GM18867 (cell line): ENCODE measurements around the gene PEX7.
"Not testable (repeated sequence)": the region's sequence is repeated elsewhere in the genome, so short reads cannot be mapped to it uniquely, and the experiment has no call there.

Experiments used
- ATAC-seq: cut with Tn5 transposase; IDR thresholded peaks from one replicate; pipeline ENCODE4 v1.9.1; 2021; ENCODE audit warnings: mild to moderate bottlenecking, moderate library complexity; ENCODE audit not compliant: unreplicated experiment

PEX7 gene

DNA sequence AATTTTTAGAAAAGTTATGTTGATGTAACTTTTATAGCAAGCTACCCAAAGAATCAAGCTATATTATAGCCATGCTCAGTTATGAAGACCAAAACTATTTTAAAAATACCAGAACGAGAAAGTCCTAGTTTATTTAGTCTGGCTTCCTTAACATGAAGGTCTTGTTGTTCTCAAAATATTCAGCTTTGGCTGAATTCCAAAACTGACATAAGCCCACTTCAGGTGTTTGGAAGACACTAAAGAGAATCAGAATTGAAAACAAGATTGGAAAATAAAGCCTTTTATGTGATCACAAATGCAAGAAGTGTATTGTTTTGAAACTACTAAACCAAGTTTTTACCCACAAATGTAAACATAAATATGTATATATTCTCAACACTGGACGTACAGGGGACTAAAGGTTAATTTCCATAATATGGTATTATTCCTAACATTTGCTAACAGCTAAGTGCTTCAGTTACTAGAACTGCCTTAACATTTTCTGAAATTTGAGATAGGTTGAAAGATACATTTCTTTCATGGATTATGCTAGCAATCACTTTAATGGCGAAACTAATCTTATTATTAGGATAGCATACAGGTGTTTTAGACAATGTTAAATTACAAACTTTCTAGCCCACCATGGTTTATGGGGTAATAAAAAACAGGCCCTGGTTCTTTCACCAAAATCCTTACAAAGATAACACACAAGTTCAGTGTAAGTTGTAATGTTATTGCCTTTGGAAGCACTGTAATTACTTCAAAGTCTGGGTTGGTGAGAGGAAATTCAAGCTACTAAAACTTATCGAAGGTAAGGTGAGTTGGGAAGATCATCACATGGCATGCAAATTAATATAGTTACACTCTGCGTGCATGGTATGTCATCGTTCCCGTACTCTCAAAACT, 31.7 kb upstream of the PEX7 start:
- ATAC-seq = no peak

DNA sequence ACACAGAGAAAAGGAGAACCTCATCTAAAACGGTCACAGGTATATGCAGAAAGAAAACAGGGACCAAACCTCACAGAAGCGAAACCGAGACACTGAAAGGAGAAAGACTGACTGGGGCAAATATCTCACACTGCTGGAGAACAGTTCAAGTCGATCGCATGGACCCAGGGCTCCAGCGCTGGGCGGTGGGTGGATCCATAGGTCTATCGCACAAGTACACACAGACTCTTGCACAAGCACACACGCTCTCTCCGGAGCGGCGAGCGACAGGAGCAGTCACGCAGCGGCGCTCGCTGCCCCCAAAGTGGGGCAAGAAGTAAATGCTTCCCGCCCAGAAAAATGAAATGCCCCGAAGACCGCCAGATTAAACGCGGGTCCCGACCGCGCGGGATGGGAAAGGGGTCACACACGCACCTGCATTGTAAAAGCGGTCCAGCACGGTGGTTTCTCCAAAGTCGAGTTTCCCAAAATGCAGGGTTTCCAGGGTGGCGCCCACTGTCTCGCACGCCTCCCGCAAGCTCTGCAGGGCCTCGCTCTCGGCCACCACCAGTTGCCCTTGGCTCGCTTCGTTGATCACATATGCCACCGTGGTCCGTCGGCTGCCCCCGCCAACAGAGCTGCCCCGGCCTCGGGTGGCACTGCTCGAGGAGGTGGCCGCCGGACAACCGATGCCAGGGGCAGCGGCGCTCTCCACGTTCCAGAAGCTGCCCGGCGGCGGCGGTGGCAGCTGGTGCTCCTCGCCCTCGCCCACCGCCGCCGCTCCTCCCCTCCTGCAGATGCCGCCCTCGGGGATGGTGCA, 30.9 kb upstream of the PEX7 start:
- ATAC-seq = peak; percentile 35

DNA sequence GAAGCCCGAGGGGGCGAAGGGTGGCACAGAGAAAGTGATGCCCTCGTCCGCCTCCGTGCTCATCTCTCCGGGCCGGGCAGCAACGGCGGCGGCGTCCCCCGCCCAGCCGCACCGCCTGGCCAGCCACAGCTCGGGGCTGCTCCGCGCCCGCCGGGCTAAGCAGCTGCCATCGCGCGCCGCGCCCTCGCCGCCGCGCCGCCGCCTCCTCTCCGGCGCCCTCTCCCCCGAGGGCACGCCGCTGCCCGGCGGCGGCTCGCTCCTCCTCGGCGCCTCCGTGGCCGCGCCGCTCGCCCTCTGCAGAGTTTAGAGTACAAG, 30.3 kb upstream of the PEX7 start:
- ATAC-seq = no peak

DNA sequence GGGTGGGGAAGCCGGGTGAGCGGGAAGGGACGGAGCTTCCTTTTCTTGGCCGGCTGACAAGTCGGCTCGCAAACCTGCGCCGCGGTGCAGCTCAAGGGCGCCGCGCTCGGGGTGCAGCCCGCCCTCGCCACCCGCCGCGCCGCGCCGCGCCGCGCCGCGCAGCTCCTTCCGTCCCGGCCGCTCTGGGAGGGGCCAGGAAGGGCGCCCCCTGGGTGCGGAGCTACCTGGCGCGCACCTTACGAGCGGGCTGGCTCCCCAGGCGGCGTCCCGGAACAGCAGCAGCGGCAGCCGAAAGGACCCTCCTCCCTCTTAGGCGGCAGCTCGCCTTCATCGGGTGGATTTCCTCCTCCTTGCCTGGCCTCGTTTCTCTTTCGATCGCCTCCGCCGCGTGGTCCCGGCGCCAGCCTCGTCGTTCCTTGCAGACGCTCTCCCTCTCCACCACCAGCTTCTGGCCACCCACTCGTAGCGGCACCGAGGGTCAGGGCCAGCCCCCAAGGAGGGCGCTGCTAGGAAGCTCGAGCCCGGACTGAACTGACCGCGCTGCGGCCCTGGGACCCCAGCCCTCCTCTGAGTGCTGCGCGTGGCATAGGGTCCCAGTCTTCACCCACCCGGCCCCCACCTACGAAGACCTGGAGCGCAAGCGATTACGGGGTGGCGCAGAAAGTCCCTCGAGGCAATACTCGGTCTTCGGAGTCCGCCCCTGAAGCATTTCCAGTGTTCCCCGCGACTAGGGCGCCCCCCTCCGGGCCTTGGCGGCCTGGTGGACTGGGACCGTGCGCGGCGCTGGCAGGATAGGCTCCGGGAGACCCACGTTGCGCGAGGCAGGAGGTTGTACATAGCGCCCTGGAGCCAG, 29.8 kb upstream of the PEX7 start, which contains the start of gene MAP3K5:
TSS of gene MAP3K5 (minus strand) at position 68 of the 853 bp plus-strand sequence. CDS start 320 bp downstream, outside the sequence.
- ATAC-seq = peak; percentile 64

DNA sequence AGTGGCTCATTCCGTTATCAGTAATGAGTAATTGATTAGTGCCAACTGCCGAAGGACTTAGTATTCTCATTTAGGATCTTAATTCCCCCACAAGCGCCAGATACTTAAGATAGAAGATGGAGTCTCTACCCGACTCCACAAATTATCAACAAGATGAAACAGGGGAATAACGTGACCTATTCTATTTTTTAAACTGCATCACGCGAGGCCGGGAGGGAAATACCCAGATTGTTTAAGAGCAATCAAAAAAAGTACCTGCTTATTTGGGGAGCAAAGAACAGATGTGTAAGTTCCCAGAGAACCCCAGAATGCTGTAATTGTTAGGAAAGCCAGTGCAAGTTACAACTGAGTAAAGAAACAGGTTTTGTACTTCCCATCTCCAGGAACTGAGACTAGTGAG, 29.0 kb upstream of the PEX7 start:
- ATAC-seq = no peak

DNA sequence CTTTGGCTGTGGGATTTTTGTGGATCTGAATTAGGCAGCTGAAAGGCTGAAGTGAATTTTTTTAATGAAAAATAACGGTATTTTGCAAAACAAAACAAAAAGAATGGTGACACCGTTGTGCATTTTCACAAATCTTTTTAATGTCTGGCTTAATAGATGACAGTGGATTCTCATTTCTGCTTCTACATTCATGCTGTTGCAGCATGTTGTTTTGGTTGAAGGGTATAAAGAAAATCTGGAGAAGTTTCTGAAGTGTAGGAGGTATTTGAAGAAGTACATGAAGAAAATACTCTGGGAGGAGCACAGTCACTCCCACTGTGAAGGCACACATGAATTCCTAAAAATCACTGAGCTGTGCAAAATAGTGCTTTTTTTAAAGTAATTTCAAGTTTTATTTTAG, 27.0 kb upstream of the PEX7 start:
- no peak for ATAC-seq

DNA sequence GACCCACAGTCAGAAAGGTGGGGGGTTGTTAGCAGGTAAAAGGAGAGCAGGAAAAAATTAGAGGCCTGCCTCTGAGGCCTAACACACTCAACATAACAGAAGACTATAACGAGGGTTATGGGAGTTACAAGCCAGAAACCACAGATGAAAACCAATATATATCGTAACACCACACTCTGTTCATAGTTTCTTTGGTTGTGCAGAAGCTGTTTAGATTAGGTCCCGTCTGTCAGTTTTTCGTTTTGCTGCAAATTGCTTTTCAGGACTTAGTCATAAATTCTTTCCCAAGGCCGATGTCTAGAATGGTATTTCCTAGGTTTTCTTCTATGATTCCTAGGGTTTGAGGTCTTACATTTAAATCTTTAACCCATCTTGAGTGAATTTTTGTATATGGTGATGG, 26.4 kb upstream of the PEX7 start:
- no peak for ATAC-seq

DNA sequence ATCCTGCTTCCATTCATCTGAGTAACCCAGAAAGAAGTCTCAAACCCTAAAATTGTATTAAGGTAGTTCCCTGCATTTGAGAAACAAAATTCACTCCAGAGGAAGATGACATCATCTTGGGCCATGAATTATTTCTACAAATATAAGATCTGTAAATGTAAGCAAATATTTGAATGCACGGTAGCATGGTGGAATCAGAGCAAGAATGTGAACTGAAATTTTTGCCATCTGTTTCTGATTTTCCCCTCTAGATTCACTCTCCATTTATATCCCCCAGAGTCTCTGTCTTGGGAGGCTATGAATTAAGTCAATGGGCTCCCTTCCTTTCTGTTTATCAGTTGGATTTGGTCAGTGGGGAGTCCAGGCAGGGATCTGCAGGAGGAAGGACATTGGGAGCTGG, 24.3 kb upstream of the PEX7 start:
- ATAC-seq = no peak

DNA sequence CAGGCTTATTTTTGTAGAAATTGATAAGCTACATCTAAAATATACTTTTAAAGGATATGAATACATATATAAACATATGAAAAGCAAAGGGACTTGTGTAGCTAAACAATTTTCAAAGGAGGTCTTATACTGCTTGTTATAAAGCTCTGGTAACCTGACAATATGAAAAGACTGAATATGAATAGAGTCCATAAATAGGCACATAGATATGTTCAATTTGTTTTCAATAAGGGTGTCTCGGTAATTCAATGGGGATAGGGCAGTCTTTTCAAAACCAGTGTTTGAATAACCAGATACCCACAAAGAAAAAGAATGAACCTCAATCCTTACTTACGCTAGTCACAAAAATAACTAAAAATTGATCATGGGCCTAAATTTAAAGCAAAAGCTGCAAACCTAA, 20.8 kb upstream of the PEX7 start:
- ATAC-seq = no peak

DNA sequence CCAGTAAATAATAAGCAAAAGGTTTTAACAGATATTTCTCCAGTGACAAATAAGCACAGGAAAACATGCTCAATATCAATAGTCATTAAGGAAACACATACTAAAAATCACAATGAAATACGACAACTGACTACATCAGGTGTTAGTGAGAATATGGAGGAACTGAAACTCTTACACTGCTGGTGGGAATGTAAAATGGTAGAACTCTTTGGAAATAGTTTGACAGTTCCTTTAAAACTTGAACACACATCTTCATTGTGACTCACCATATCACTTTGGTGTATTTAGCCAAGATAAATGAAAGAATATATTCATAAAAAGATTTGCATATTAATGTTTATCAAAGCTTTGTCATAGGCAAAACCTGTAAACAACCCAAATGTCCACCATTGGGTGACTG, 18.8 kb upstream of the PEX7 start:
- no peak for ATAC-seq

DNA sequence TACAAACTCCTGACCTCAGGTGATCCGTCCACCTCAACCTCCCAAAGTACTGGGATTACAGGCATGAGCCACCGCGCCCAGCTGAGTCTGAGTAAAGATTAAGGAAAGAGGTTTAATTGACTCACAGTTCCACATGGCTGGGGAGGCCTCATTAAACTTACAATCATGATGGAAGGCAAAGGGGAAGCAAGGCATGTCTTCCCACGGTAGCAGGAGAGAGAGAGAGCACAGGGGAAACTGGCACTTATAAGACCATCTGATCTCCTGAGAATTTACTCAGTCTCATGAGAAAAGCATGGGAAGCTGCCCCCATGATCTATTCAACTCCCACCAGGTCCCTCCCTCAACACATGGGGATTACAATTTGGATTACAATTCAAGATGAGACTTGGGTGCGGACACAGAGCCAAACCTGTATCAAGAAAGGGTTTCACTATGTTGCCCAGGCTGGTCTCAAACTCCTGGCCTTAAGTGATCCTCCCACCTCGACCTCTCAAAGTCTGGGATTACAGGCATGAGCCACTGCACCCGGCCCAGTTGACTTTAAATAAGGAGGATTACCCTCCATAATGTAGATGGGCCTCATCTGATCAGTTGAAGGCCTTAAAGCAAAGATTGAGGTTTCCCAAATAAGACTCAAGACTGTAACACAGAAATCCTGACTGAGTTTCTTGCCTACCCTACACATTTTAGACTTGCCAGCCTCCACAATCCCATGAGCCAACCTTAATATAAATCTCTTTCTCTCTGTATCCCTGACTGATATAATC, 13.1 kb upstream of the PEX7 start:
- no peak for ATAC-seq

DNA sequence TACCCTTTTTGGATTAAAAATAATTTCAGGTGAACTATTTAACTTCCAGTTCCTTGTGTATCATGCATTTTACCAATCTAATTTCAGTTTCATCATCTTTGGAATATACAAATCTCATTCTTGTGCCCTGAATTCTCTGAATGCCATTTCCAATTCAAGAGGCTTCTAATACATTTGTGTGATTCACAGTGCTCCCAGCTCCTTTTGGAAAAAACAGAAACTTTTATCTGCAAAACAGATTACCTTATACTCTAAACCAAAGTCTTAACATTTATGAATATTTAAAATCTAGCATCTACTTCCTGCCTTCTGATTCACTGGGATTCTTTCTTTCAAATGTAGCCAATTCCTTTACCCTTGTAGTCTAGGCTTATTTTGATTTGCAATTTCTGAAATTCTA, 11.1 kb upstream of the PEX7 start:
- ATAC-seq = no peak

DNA sequence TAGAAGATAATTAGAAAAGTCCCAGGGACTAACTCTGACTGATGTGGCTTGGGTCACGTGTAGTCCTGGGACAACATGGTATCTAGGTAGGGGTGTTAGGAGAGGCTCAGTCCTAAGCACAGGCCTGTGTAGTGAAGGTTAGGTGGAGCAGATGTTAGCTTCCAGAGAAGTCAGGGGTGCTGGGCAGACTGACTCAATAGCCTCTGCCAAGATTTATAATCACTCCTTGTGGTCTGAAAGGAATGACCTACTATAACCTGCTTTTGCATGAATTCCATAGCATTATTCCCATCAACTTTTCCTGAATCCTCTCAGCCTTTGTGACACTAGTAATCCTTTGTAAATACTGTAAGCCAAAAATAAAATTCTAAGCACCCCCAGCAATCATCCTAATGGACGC, 10.2 kb upstream of the PEX7 start:
- ATAC-seq = no peak

DNA sequence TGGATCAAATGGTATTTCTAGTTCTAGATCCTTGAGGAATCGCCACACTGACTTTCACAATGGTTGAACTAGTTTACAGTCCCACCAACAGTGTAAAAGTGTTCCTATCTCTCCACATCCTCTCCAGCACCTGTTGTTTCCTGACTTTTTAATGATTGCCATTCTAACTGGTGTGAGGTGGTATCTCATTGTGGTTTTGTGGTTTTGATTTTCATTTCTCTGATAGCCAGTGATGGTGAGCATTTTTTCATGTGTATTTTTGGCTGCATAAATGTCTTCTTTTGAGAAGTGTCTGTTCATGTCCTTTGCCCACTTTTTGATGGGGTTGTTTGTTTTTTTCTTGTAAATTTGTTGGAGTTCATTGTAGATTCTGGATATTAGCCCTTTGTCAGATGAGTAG, 6.8 kb upstream of the PEX7 start:
- not testable (repeated sequence) for ATAC-seq

DNA sequence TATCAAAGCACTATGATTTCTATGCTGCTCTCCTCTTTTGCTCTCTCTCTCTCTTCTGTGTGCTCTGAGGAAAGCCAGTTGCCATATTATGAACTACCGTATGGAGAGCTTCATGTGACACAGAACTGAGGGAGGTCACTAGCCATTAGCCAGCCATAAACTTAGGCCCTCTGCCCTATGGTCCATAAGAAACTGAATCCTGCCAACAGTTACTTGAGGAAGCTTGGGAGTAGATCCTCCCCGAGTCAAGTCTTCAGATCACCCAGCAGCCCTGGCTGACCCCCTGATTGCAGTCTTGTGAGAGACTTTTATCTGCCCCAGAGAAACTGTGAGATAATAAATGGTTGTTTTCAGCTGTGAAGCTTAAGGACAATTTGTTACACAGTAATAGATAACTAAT, 5.7 kb upstream of the PEX7 start:
- no peak for ATAC-seq

DNA sequence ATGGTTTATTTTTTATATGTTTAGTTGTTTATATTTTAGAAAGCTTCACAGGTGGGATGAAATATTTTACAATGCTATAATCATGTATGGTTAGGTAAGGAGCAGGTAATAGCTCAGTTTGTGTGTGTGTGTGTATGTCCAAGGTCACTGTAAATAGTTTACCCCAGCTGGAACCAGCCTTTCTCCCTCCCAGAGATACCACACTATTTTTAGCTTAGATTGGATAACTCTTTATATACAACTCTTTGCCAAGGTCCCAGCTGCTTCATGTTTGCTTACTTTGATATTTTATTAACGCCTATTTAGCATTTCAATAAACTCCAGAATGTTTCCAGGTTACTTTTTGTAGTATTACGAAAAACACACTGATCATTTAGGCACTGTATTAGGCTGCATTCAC, 1.8 kb upstream of the PEX7 start:
- no peak for ATAC-seq

DNA sequence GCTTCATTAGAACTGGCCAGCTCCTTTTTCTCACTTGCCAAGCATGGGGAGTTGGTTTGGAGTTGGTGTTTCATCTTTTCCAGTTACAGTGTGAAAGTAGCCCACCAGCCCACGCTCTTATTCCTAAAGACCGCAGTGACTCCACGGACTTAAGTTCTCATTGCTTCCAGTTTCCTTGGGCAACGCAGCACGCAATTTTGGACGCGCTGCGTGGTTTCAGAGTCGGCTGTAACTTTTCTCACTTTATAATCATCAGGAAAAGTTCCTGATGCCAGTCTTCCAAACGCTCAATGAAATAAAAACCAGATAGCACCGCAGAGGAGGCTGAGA, 381 bp upstream of the PEX7 start:
- peak; percentile 18 for ATAC-seq

DNA sequence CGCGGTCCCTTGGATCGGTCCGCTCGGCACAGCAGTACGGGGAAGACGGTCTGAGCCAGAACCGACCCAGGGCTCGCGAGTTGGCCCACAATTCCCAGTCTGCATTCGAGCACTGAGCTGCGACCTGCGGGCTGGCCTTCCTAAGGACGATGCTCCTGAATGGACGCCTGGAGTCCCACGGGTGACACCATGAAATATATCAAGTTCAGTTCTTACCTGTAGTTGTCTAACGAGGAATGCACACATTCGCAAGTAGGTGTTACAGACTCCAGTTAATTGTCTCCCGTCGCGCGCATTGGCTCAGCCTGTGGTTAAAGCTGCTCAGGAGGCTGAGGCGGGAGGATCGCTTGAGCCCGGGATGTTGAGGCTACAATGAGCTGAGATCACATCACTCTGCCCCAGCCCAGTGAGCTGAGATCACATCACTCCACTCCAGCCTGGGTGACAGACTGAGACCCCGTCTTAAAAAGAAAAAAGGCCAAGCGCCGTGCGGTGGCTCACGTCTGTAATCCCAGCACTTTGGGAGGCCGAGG, 802 bp downstream of the PEX7 start:
- no peak for ATAC-seq

DNA sequence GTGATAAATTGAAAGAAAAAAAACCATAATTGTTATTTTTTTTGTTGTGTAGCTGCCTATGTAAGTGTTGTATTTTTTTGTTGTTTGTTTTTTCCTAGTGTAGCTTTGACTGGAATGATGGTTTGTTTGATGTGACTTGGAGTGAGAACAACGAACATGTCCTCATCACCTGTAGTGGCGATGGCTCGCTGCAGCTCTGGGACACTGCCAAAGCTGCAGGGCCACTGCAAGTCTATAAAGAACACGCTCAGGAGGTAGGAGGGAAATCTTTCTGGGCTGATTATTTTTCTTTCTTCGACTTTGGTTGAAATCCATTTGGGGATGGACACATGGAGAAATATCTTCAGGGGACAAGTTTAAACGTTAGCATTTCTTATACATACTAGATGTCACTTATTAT, 3.8 kb downstream of the PEX7 start:
- no peak for ATAC-seq

DNA sequence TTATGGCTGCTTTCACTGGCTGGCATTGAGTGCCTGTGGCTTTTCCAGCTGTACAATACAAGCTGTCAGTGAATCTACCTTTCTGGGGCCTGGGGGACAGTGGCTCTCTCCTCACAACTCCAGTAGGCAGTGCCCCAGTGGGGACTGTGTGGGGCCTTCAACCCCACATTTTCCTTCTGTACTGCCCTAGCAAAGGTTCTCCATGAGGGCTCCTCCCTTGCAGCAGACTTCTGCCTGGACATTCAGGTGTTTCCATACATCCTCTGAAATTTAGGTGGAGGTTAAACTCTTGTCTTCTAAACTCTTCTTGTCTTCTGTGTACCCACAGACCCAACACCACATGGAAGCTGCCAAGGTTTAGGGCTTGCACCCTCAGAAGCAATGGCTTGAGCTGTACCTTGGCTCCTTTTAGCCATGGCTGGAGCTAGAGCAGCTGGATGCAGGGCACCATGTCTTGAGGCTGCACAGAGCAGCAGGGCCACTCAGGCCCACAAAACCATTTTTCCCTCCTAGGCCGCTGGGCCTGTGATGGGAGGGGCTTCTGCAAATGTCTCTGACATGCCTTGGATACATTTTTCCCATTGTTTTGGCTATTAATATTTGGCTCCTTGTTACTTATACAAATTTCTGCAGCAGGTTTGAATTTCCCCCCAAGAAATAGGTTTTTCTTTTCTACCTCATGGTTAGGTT, 9.6 kb downstream of the PEX7 start:
- no peak for ATAC-seq
